SK-N-SH treated with all-trans-retinoic acid at 6 μM for 48 hours (cell line): ENCODE measurements around the gene SMKR1.
"Not testable (repeated sequence)": the region's sequence is repeated elsewhere in the genome, so short reads cannot be mapped to it uniquely, and the experiment has no call there.

Experiments used
- ATAC-seq: fragments of 200-7000 bp; cut with Tn5 transposase; 3 replicates; pipeline ENCODE4 v1.9.1; 2020; ENCODE audit warnings: mild to moderate bottlenecking, moderate library complexity
- ARNTL ChIP-seq: fragments of 450-650 bp; formaldehyde crosslinking; IDR thresholded peaks from 2 replicates; pipeline ENCODE4 v1.5.0; 2020; ENCODE audit warnings: low read depth, mild to moderate bottlenecking, moderate library complexity, borderline replicate concordance
- BACH2 ChIP-seq: fragments of 250-450 bp; sonication (Bioruptor Pico); IDR thresholded peaks from 2 replicates; pipeline ENCODE4 v1.9.0; 2021; ENCODE audit warnings: mild to moderate bottlenecking, borderline replicate concordance
- CSDC2 ChIP-seq: fragments of 250-450 bp; sonication (Bioruptor Pico); IDR thresholded peaks from 2 replicates; pipeline ENCODE4 v1.5.0; 2020; ENCODE audit warnings: mild to moderate bottlenecking, moderate library complexity
- ESRRG ChIP-seq: fragments of 250-450 bp; sonication (Bioruptor Pico); IDR thresholded peaks from 2 replicates; pipeline ENCODE4 v1.6.1; 2021; ENCODE audit warnings: mild to moderate bottlenecking
- GLIS3 ChIP-seq: fragments of 250-450 bp; sonication (Bioruptor Pico); IDR thresholded peaks from 2 replicates; pipeline ENCODE4 v1.5.0; 2020; ENCODE audit warnings: mild to moderate bottlenecking, moderate library complexity
- OSR1 ChIP-seq: fragments of 250-450 bp; sonication (Bioruptor Pico); IDR thresholded peaks from 2 replicates; pipeline ENCODE4 v1.8.0; 2022; ENCODE audit warnings: moderate library complexity, mild to moderate bottlenecking, inconsistent platforms
- PPARA ChIP-seq: fragments of 250-450 bp; sonication (Bioruptor Pico); IDR thresholded peaks from 2 replicates; pipeline ENCODE4 v1.5.0; 2020; ENCODE audit warnings: mild to moderate bottlenecking, borderline replicate concordance
- RARB ChIP-seq: fragments of 250-450 bp; sonication (Bioruptor Pico); IDR thresholded peaks from 2 replicates; pipeline ENCODE4 v1.8.0; 2021; ENCODE audit warnings: mild to moderate bottlenecking, moderate library complexity
- SNAI2 ChIP-seq: fragments of 250-450 bp; sonication (Bioruptor Pico); IDR thresholded peaks from 2 replicates; pipeline ENCODE4 v1.5.0; 2020; ENCODE audit warnings: mild to moderate bottlenecking, moderate library complexity
- TCF4 ChIP-seq: fragments of 250-450 bp; sonication (Bioruptor Pico); IDR thresholded peaks from 2 replicates; pipeline ENCODE4 v1.8.0; 2021; ENCODE audit warnings: mild to moderate bottlenecking, moderate library complexity, borderline replicate concordance
- TOX ChIP-seq: fragments of 250-450 bp; sonication (Bioruptor Pico); IDR thresholded peaks from 2 replicates; pipeline ENCODE4 v1.8.0; 2021; ENCODE audit warnings: mild to moderate bottlenecking, moderate library complexity, borderline replicate concordance
- TSHZ2 ChIP-seq: fragments of 250-450 bp; sonication (Bioruptor Pico); IDR thresholded peaks from 2 replicates; pipeline ENCODE4 v1.5.0; 2020; ENCODE audit warnings: mild to moderate bottlenecking, moderate library complexity
- ZC3H10 ChIP-seq: fragments of 250-450 bp; sonication (Bioruptor Pico); IDR thresholded peaks from 2 replicates; pipeline ENCODE4 v1.5.1; 2021; ENCODE audit warnings: mild to moderate bottlenecking, moderate library complexity
- ZFP3 ChIP-seq: fragments of 250-450 bp; sonication (Bioruptor Pico); IDR thresholded peaks from 2 replicates; pipeline ENCODE4 v1.5.0; 2020; ENCODE audit warnings: mild to moderate bottlenecking, moderate library complexity
- ZFP30 ChIP-seq: fragments of 450-650 bp; formaldehyde crosslinking; IDR thresholded peaks from 2 replicates; pipeline ENCODE4 v1.5.0; 2022; ENCODE audit warnings: mild to moderate bottlenecking, moderate library complexity
- ZNF565 ChIP-seq: fragments of 450-650 bp; formaldehyde crosslinking; conservative IDR thresholded peaks from 2 replicates; pipeline ENCODE4 v1.5.0; 2020; ENCODE audit warnings: low read depth, mild to moderate bottlenecking, moderate library complexity
- ZNF70 ChIP-seq: fragments of 450-650 bp; formaldehyde crosslinking; IDR thresholded peaks from 2 replicates; pipeline ENCODE4 v1.5.0; 2020; ENCODE audit warnings: mild to moderate bottlenecking, moderate library complexity
- ZNF8 ChIP-seq: fragments of 450-650 bp; formaldehyde crosslinking; IDR thresholded peaks from 2 replicates; pipeline ENCODE4 v1.5.0; 2020; ENCODE audit warnings: mild to moderate bottlenecking, moderate library complexity
- TF ChIP-seq, protein P1 (sequence below): fragments of 250-450 bp; sonication (Bioruptor Pico); IDR thresholded peaks from 2 replicates; pipeline ENCODE4 v1.5.1; 2020; ENCODE audit warnings: low read depth, mild to moderate bottlenecking, moderate library complexity
- TF ChIP-seq, protein P2 (sequence below): fragments of 250-450 bp; sonication (Bioruptor Pico); IDR thresholded peaks from 2 replicates; pipeline ENCODE4 v1.8.0; 2021; ENCODE audit warnings: low read depth, mild to moderate bottlenecking, moderate library complexity, borderline replicate concordance
- TF ChIP-seq, protein P3 (sequence below): fragments of 250-450 bp; sonication (Bioruptor Pico); IDR thresholded peaks from 2 replicates; pipeline ENCODE4 v1.5.1; 2021; ENCODE audit warnings: mild to moderate bottlenecking, moderate library complexity
- TF ChIP-seq, protein P4 (sequence below): fragments of 250-450 bp; sonication (Bioruptor Pico); IDR thresholded peaks from 2 replicates; pipeline ENCODE4 v1.8.0; 2020; ENCODE audit warnings: mild to moderate bottlenecking, moderate library complexity, borderline replicate concordance

Gene SMKR1

GRCh38 chr7:129530795-129531391 is 28.6 kb downstream of the SMKR1 start (continued):
- TF ChIP-seq TOX = no peak

DNA sequence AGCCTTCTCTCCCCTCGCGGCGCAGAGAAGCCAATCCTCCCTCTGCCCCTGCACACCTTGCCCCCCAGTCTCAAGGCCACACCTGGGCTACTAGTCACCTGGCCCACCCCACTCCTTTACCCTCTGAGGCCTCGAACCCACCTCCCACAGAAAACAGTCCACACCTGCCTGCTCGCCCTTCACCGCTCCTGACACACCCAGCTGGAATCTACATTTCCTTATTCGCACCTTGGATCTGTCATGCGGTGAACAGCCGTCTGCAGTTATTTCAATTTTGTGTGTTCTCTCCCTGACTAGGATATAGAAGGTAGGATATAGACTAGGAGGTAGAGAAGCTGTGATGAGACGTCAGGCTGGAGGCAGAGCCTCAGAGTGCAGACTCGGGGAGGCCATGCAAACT is 29.4 kb downstream of the SMKR1 start:
- no peak for ATAC-seq
- TF ChIP-seq ZFP30 (CRISPR knock-in tag) (no peak), ZFP3 (no peak), TCF4 (no peak), BACH2 (CRISPR knock-in tag) (no peak), ZNF565 (CRISPR knock-in tag) (no peak), GLIS3 (CRISPR knock-in tag) (no peak), ZNF70 (CRISPR knock-in tag) (no peak), CSDC2 (CRISPR knock-in tag) (no peak), ZC3H10 (no peak), TSHZ2 (no peak), SNAI2 (no peak), OSR1 (CRISPR knock-in tag) (no peak), TOX (no peak)
- TF ChIP-seq, protein P1, sequence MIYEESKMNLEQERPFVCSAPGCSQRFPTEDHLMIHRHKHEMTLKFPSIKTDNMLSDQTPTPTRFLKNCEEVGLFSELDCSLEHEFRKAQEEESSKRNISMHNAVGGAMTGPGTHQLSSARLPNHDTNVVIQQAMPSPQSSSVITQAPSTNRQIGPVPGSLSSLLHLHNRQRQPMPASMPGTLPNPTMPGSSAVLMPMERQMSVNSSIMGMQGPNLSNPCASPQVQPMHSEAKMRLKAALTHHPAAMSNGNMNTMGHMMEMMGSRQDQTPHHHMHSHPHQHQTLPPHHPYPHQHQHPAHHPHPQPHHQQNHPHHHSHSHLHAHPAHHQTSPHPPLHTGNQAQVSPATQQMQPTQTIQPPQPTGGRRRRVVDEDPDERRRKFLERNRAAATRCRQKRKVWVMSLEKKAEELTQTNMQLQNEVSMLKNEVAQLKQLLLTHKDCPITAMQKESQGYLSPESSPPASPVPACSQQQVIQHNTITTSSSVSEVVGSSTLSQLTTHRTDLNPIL (CRISPR knock-in tag) = no peak
- TF ChIP-seq, protein P2, sequence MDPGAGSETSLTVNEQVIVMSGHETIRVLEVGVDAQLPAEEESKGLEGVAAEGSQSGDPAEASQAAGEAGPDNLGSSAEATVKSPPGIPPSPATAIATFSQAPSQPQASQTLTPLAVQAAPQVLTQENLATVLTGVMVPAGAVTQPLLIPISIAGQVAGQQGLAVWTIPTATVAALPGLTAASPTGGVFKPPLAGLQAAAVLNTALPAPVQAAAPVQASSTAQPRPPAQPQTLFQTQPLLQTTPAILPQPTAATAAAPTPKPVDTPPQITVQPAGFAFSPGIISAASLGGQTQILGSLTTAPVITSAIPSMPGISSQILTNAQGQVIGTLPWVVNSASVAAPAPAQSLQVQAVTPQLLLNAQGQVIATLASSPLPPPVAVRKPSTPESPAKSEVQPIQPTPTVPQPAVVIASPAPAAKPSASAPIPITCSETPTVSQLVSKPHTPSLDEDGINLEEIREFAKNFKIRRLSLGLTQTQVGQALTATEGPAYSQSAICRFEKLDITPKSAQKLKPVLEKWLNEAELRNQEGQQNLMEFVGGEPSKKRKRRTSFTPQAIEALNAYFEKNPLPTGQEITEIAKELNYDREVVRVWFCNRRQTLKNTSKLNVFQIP = no peak
- TF ChIP-seq, protein P3, sequence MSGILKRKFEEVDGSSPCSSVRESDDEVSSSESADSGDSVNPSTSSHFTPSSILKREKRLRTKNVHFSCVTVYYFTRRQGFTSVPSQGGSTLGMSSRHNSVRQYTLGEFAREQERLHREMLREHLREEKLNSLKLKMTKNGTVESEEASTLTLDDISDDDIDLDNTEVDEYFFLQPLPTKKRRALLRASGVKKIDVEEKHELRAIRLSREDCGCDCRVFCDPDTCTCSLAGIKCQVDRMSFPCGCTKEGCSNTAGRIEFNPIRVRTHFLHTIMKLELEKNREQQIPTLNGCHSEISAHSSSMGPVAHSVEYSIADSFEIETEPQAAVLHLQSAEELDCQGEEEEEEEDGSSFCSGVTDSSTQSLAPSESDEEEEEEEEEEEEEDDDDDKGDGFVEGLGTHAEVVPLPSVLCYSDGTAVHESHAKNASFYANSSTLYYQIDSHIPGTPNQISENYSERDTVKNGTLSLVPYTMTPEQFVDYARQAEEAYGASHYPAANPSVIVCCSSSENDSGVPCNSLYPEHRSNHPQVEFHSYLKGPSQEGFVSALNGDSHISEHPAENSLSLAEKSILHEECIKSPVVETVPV (CRISPR knock-in tag) = no peak
- TF ChIP-seq, protein P4, sequence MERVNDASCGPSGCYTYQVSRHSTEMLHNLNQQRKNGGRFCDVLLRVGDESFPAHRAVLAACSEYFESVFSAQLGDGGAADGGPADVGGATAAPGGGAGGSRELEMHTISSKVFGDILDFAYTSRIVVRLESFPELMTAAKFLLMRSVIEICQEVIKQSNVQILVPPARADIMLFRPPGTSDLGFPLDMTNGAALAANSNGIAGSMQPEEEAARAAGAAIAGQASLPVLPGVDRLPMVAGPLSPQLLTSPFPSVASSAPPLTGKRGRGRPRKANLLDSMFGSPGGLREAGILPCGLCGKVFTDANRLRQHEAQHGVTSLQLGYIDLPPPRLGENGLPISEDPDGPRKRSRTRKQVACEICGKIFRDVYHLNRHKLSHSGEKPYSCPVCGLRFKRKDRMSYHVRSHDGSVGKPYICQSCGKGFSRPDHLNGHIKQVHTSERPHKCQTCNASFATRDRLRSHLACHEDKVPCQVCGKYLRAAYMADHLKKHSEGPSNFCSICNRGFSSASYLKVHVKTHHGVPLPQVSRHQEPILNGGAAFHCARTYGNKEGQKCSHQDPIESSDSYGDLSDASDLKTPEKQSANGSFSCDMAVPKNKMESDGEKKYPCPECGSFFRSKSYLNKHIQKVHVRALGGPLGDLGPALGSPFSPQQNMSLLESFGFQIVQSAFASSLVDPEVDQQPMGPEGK (CRISPR knock-in tag) = no peak
- TF ChIP-seq, all 23 proteins: peak for 0

DNA sequence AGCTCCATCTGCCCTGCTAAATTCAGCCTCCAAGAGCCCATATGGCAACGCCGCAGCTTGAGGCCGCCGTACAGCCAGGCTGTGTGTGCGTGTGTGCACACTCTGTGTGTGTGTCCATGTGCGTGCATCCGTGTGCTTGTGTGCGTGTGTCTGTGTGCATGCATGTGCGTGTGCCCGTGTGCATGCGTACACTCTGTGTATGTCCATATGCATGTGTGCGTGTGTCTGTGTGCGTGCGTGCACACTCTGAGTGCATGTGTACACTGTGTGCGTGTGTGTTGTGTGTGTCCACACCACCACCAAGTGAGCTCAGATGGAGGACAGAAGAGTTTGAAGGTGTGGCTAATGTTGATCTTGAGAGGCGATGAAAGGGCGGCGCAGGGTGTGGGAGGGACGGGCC is 30.0 kb downstream of the SMKR1 start:
- no peak for ATAC-seq
- no peak for TF ChIP-seq PPARA (CRISPR knock-in tag)
- TF ChIP-seq BACH2 (CRISPR knock-in tag) = no peak
- TF ChIP-seq ARNTL (CRISPR knock-in tag) = no peak
- TF ChIP-seq TOX = no peak
- TF ChIP-seq OSR1 (CRISPR knock-in tag) = no peak
- TF ChIP-seq ZNF565 (CRISPR knock-in tag) = no peak
- no peak for TF ChIP-seq SNAI2
- no peak for TF ChIP-seq ZFP3
- TF ChIP-seq TSHZ2 = no peak
- TF ChIP-seq ZC3H10 = no peak
- TF ChIP-seq CSDC2 (CRISPR knock-in tag) = no peak
- TF ChIP-seq ESRRG = no peak
- TF ChIP-seq GLIS3 (CRISPR knock-in tag) = no peak
- TF ChIP-seq ZNF70 (CRISPR knock-in tag) = no peak
- no peak for TF ChIP-seq TCF4
- TF ChIP-seq RARB (CRISPR knock-in tag) = no peak
- no peak for TF ChIP-seq ZNF8
- TF ChIP-seq, protein P1 (CRISPR knock-in tag) = no peak

DNA sequence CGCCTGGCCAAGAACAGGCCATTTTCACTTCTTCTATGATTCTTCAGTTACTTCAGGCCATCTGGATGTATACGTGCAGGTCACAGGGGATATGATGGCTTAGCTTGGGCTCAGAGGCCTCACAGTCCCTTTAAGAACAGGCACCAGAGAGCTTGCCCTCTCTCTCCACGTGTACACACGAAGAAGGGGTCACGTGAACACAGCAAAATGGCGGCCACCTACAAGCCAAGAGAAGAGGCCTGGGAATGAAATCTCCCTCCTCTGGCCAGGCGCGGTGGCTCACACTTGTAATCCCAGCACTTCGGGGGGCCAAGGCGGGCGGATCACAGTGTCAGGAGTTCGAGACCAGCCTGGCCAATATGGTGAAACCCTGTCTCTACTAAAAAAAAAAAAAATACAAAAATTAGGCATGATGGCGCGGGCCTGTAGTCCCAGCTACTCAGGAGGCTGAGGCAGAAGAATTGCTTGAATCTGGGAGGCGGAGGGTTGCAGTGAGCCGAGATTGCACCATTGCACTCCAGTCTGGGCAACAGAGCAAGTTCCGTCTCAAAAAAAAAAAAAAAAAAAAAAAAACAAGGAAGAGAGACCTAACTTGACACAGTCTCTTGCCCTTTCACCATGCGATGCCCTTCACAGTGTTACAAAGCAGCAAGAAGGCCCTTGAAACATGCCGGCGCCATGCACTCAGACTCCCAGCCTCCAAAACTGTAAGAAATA is 32.4 kb downstream of the SMKR1 start:
- ATAC-seq = not testable (repeated sequence)
